Activated naive CD4-positive, alpha-beta T cell treated with anti-CD3 and anti-CD28 coated beads, Interleukin-2, amount 50 U/mL, for 24 hours (primary cell): ENCODE results near the gene EPHB6.

Experiments
- H3K27ac Mint-ChIP-seq: one replicate; pipeline ENCODE4 v1.8.0; 2021; ENCODE audit warnings: mild to moderate bottlenecking, mixed read lengths
- H3K27me3 Mint-ChIP-seq: one replicate; pipeline ENCODE4 v1.8.0; 2021; ENCODE audit warnings: mixed read lengths
- H3K36me3 Mint-ChIP-seq: one replicate; pipeline ENCODE4 v1.8.0; 2021; ENCODE audit warnings: mixed read lengths
- H3K4me1 Mint-ChIP-seq: one replicate; pipeline ENCODE4 v1.8.0; 2021; ENCODE audit warnings: mixed read lengths
- H3K4me3 Mint-ChIP-seq: one replicate; pipeline ENCODE4 v1.8.0; 2021; ENCODE audit warnings: mild to moderate bottlenecking, mixed read lengths
- H3K9me3 Mint-ChIP-seq: one replicate; pipeline ENCODE4 v1.8.0; 2021; ENCODE audit warnings: mixed read lengths

The EPHB6 gene

DNA sequence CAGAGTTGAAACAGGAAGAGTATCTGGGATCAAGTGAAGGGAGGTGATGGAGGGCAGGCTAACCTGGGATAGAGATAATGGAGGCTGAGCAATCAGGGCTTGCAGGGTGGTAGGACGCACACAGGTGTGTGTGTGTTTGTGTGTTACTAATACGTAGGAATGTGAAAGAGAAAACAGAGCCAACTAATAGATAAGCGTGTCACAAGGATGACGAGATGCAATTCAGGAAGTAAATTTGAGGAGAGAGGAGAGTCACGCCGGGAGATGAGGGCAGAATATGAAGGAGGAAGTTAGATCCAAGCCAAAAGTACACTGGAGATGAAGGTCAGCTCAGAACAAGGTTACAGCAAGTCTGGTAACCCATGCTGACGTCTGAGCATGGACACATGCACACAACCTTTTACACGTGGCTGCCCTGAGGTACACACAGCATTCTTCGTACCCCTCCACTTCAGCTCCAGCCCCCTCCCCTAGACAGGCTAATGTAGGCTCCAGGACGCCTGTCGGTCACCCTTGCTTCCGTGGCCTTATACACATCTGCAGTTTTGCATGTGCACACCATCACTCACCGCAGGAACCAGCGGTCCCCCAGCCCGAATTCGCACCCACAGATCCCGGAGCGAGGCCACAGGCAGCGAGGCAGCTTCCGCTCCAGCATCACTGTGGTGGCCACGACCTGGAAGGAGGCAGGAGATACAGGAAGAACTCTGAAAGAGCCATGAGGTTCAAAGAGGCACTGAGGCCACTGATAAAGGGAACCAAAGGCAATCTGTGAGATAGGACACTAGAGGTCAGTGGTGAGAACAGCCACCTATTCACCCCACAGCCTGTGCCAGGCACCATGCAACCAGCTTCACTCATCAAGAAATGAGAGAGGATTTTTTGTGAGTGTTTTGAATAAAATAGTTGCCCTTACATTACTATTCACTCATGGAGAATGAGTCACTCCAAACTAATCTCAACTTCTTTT is 54.3 kb downstream of the EPHB6 start:
- Mint-ChIP-seq H3K36me3 (no peaks in the 10 kb centered on the region), H3K4me1 (no peaks in the 10 kb centered on the region), H3K4me3 (no peak overlapping the region), H3K9me3 (no peaks in the 10 kb centered on the region), H3K27me3 (peaks cover 9% of the 10 kb centered on the region), H3K27ac (no peak overlapping the region)

DNA sequence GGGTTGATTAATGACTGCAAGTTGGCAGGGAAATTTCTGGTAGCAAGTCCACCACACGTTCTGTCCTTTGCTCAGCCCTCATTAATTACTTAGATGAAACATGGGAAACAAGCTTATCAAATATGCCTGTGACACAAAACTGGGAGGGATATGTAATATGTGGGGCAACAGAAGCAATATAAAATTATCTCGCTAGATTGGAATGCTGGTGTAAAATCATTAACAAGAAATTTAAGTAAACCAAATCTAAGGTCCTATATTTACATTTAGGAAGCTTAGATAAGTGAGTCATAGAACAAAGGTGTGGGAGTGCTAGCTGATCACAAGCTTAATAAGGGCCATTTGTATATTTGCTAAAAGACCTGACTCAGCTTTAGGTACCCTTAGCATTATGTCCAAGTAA is 55.2 kb downstream of the EPHB6 start:
- Mint-ChIP-seq H3K4me1 (no peaks in the 10 kb centered on the region), H3K27me3 (peaks cover 11% of the 10 kb centered on the region)

DNA sequence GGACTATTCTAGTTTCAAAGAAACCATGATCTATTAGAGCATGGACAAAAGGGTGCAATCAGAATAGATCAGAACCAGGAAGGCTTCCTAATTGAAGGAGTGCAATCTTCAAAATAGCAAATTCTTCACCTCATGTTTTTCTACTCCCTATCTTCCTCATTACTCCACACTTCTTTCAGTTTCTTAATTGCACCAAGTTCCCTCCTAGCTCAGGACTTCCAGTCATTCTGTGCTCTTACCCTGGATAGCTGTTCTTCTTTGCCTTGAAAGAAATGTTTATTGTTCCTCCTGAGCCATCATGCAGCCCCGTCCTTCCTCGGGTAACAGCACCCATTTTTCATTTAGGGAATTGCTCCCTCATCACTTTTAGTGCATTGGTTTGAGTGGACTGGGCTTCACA is 55.6 kb downstream of the EPHB6 start:
- H3K27me3 Mint-ChIP-seq, result peaks cover 11% of the 10 kb centered on the region
- no peaks in the 10 kb centered on the region for H3K4me1 Mint-ChIP-seq
- H3K36me3 Mint-ChIP-seq, result no peaks in the 10 kb centered on the region
- H3K4me3 Mint-ChIP-seq, result no peak overlapping the region
- no peaks in the 10 kb centered on the region for H3K9me3 Mint-ChIP-seq
- no peak overlapping the region for H3K27ac Mint-ChIP-seq

More for the DNA sequence above, 55.2 kb downstream of the EPHB6 start:
- no peak overlapping the region for H3K27ac Mint-ChIP-seq
- H3K36me3 Mint-ChIP-seq, result no peaks in the 10 kb centered on the region
- no peak overlapping the region for H3K4me3 Mint-ChIP-seq
- H3K9me3 Mint-ChIP-seq, result no peaks in the 10 kb centered on the region

DNA sequence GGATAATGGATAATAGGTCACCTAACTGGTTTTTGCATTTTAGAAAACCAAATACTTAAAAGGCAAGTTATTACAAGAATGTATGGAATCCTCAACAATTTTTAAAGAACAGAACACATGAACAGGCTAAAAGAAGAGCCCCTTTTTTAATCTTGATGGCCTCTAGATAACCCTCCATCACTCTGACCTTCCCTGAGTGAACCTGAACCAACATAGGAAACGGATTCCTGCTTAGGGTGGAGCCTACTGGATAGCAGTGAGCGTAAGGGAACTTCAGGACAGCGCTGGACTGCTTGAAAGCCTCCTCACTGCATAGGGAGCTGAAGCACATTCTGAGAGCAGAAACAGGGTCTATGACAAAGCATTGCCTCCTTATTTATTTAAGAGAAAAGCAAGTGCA is 58.2 kb downstream of the EPHB6 start:
- Mint-ChIP-seq H3K27me3 (peaks cover 7% of the 10 kb centered on the region), H3K9me3 (no peaks in the 10 kb centered on the region), H3K4me3 (no peak overlapping the region), H3K27ac (no peak overlapping the region), H3K4me1 (no peaks in the 10 kb centered on the region), H3K36me3 (no peaks in the 10 kb centered on the region)

DNA sequence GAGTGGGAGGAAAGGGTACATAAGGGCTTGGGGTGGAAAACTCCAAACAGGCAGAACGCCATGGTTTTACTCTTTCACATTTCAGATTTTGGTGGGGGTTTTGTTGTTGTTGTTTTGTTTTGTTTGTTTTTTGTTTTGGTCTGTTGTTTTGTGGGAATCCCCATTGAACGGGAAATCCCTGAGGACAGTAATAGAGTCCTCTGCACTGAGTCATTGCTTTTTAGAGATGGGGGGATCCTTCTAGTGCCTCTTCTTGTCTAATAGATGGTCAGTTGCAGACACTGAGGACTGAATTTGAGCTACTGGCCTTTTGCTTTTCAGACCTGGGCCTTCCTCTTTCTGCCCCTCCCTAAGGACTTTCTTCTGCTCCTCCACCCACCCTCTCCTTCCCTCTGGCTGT is 58.7 kb downstream of the EPHB6 start:
- H3K4me3 Mint-ChIP-seq, result no peak overlapping the region

DNA sequence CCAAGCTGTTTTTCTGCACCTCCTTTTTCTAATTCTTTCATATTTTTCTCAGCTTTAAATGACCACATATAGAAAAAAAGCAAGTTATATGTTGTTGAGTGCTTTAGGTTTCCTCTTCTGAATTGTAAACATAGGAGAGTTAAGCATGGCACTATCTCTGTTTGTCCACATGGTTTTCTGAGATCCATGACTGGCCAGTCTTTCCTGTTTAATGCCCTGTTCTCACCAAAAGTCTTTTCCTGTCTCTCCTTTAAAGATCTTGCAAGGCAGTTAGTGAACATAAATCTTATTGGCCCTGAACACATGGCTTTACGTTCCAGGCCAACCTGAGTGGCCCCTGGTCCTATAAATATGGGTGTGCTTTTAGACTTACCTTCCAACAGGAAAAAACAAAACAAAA is 59.2 kb downstream of the EPHB6 start:
- H3K27me3 Mint-ChIP-seq, result peaks cover 7% of the 10 kb centered on the region
- H3K27ac Mint-ChIP-seq, result no peak overlapping the region
- H3K4me1 Mint-ChIP-seq, result no peaks in the 10 kb centered on the region
- H3K9me3 Mint-ChIP-seq, result no peaks in the 10 kb centered on the region
- H3K4me3 Mint-ChIP-seq, result no peak overlapping the region
- no peaks in the 10 kb centered on the region for H3K36me3 Mint-ChIP-seq

More for the DNA sequence above, 58.7 kb downstream of the EPHB6 start:
- Mint-ChIP-seq H3K4me1 (no peaks in the 10 kb centered on the region), H3K27me3 (peaks cover 7% of the 10 kb centered on the region), H3K9me3 (no peaks in the 10 kb centered on the region), H3K36me3 (no peaks in the 10 kb centered on the region), H3K27ac (no peak overlapping the region)

DNA sequence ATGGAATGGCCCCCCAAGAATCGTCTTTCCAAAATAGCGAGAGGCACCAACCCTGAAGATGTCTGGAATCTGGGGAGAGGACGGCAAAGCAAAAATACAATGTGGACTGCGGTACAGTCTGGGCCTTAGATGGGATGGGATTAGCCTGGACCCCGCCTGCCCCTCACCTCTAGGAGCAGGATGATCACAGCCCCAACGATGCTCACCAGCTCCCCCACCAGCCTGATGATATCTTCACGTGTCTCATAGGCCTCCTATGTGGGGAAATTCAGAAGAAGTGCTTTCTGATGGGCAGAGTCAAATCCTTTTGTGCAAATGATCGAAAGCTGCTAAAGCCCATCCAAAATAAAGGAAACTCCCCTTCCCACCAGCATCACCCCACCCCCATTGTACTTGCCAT is 60.4 kb downstream of the EPHB6 start:
- no peak overlapping the region for H3K4me3 Mint-ChIP-seq
- no peaks in the 10 kb centered on the region for H3K9me3 Mint-ChIP-seq
- no peak overlapping the region for H3K27ac Mint-ChIP-seq
- H3K27me3 Mint-ChIP-seq, result peaks cover 4% of the 10 kb centered on the region
- no peaks in the 10 kb centered on the region for H3K36me3 Mint-ChIP-seq
- H3K4me1 Mint-ChIP-seq, result no peaks in the 10 kb centered on the region

DNA sequence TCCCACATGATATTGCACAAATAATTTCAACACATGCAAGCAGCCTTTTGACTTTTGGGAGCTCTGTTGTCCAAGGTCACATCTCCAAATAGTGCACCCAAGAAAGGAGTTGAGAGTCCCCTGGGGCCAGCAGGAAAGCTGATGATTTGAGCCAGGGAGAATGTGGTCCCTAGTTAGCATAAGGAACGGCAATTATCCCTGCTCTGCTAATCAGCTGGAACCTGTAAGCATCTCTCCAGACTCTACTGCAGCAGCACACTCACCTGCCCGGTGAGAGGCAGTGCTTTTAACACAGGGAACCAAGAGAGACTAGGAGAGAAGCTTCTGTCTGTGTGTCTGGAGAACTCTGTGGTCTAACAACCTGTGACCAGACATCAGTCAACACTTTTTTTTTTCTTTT is 61.6 kb downstream of the EPHB6 start:
- Mint-ChIP-seq H3K36me3 (no peaks in the 10 kb centered on the region), H3K4me3 (no peak overlapping the region), H3K27me3 (peaks cover 4% of the 10 kb centered on the region), H3K9me3 (no peaks in the 10 kb centered on the region), H3K27ac (no peak overlapping the region), H3K4me1 (no peaks in the 10 kb centered on the region)

DNA sequence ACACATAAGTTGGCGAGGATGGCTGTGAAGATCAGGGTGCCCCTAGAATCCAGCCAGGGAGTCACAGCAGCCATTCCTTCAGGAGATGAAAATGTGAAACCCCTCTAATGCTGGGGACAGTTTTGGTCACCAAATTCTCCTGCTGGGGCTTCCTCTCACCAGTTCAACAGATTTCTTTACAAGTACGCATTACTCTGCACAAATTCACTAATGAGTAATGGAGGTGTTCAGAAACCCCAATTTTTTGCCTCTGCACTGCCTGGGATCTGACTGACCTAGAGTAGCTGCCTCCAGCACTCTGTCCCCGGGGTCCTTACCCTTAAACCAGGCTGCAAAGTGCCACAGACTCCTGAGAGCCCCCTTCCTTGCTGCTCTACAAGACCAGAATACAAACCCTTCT is 62.6 kb downstream of the EPHB6 start:
- H3K4me1 Mint-ChIP-seq, result no peaks in the 10 kb centered on the region
- H3K27ac Mint-ChIP-seq, result no peak overlapping the region
- H3K36me3 Mint-ChIP-seq, result no peaks in the 10 kb centered on the region
- no peaks in the 10 kb centered on the region for H3K9me3 Mint-ChIP-seq
- H3K4me3 Mint-ChIP-seq, result no peak overlapping the region
- peaks cover 8% of the 10 kb centered on the region for H3K27me3 Mint-ChIP-seq

DNA sequence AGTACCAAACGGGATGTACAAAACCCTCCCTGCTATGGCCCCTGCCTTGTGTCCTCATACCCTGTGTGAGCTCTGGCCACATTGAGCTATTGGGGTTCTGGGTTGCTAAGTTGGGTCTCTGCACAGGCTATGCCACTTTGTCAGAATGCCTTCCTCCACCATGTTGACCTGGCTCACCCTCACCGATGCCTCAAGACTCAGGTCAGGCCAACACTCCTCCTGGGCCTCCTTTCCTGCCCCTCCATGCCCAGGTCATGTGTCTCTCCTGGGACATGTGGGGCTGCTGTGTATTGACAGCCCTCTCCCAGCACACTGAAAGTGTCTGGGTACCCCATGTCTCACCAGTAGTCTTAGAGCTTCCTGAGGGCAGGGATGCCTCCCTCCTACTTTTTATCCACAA is 64.0 kb downstream of the EPHB6 start:
- no peak overlapping the region for H3K27ac Mint-ChIP-seq
- no peak overlapping the region for H3K4me3 Mint-ChIP-seq
- peaks cover 8% of the 10 kb centered on the region for H3K27me3 Mint-ChIP-seq
- no peaks in the 10 kb centered on the region for H3K4me1 Mint-ChIP-seq
- no peaks in the 10 kb centered on the region for H3K9me3 Mint-ChIP-seq
- no peaks in the 10 kb centered on the region for H3K36me3 Mint-ChIP-seq

DNA sequence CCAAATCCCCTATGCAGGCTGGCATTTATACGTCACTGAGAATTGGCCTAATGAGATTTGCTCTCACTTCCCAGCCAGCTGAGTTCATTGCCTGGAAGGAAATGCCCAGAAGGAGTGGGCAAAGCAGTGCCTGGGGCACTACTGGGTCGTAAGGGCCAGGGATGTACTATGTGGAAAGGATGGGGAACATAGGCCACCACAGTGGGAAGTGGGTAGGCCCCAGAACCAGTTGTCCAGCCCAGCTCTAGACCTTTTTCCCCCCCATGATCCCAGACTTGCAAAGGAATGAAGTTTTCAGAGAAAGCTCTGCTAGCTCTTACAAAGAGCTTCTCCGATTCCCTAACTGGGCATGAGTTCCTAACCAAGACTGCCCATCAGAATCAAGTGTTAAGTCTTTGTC is 64.8 kb downstream of the EPHB6 start:
- no peak overlapping the region for H3K4me3 Mint-ChIP-seq
- no peaks in the 10 kb centered on the region for H3K4me1 Mint-ChIP-seq
- H3K36me3 Mint-ChIP-seq, result no peaks in the 10 kb centered on the region
- H3K27me3 Mint-ChIP-seq, result peaks cover 6% of the 10 kb centered on the region
- H3K9me3 Mint-ChIP-seq, result no peaks in the 10 kb centered on the region
- H3K27ac Mint-ChIP-seq, result no peak overlapping the region
